Osteocyte (in vitro differentiated cells): ENCODE results near the gene RNF125. TPM values are rescaled to one million over a fixed set of nuclear protein-coding genes. Genes with fewer than 3 reads are reported as not detected.

Experiments used
- DNase-seq: peaks from one replicate; pipeline ENCODE4 v3.0.0; 2021; ENCODE audit warnings: mixed read lengths; ENCODE audit not compliant: unreplicated experiment; ENCODE audit errors: extremely low spot score
- H3K27ac Mint-ChIP-seq: one replicate; pipeline ENCODE4 v1.8.0; 2021; ENCODE audit warnings: mild to moderate bottlenecking, mixed read lengths; ENCODE audit not compliant: unreplicated experiment
- H3K27me3 Mint-ChIP-seq: one replicate; pipeline ENCODE4 v1.8.0; 2021; ENCODE audit warnings: mixed read lengths; ENCODE audit not compliant: unreplicated experiment
- H3K36me3 Mint-ChIP-seq: one replicate; pipeline ENCODE4 v1.8.0; 2021; ENCODE audit warnings: mixed read lengths; ENCODE audit not compliant: unreplicated experiment
- H3K4me1 Mint-ChIP-seq: one replicate; pipeline ENCODE4 v1.8.0; 2021; ENCODE audit warnings: mixed read lengths; ENCODE audit not compliant: unreplicated experiment
- H3K4me3 Mint-ChIP-seq: one replicate; pipeline ENCODE4 v1.8.0; 2021; ENCODE audit warnings: mild to moderate bottlenecking, moderate library complexity, mixed read lengths; ENCODE audit not compliant: unreplicated experiment
- H3K9me3 Mint-ChIP-seq: one replicate; pipeline ENCODE4 v1.8.0; 2021; ENCODE audit warnings: mixed read lengths; ENCODE audit not compliant: unreplicated experiment
- CTCF ChIP-seq: fragments of 200-600 bp; sonication (generic); IDR thresholded peaks from 2 replicates; pipeline ENCODE4 v1.5.0; 2021; ENCODE audit warnings: antibody characterized with exemption, mild to moderate bottlenecking, moderate library complexity
- total RNA-seq: library from RNA; stranded (reverse); gene quantifications from 2 replicates; pipeline ENCODE4 v1.2.1, GENCODE V29; 2021

Gene RNF125
- total RNA-seq, 1 donor from 2014 or later, result 0.13 TPM

GRCh38 chr18:32095192-32095899, 76.7 kb downstream of the RNF125 start:
- H3K36me3 Mint-ChIP-seq, result peaks cover 16% of the 10 kb centered on the region
- H3K4me1 Mint-ChIP-seq, result peaks cover 36% of the 10 kb centered on the region
- no peaks in the 10 kb centered on the region for H3K27me3 Mint-ChIP-seq
- no peak for TF ChIP-seq CTCF
- no peak for DNase-seq
- no peak overlapping the region for H3K4me3 Mint-ChIP-seq
- H3K9me3 Mint-ChIP-seq, result no peaks in the 10 kb centered on the region
- no peak overlapping the region for H3K27ac Mint-ChIP-seq

GRCh38 chr18:32095900-32096229, 77.2 kb downstream of the RNF125 start:
- no peaks in the 10 kb centered on the region for H3K27me3 Mint-ChIP-seq
- H3K27ac Mint-ChIP-seq, result no peak overlapping the region
- H3K9me3 Mint-ChIP-seq, result no peaks in the 10 kb centered on the region
- no peak overlapping the region for H3K4me3 Mint-ChIP-seq
- H3K4me1 Mint-ChIP-seq, result peaks cover 36% of the 10 kb centered on the region
- TF ChIP-seq CTCF, result no peak
- DNase-seq, result no peak
- peaks cover 16% of the 10 kb centered on the region for H3K36me3 Mint-ChIP-seq

GRCh38 chr18:32096946-32097345, 78.3 kb downstream of the RNF125 start:
- Mint-ChIP-seq H3K9me3 (no peaks in the 10 kb centered on the region), H3K36me3 (peaks cover 16% of the 10 kb centered on the region), H3K4me3 (no peak overlapping the region), H3K4me1 (peaks cover 32% of the 10 kb centered on the region), H3K27ac (no peak overlapping the region), H3K27me3 (no peaks in the 10 kb centered on the region)
- DNase-seq, result no peak
- no peak for TF ChIP-seq CTCF

- Mint-ChIP-seq H3K27ac (no peak overlapping the region), H3K9me3 (no peaks in the 10 kb centered on the region), H3K36me3 (peaks cover 5% of the 10 kb centered on the region), H3K4me1 (peaks cover 4% of the 10 kb centered on the region), H3K4me3 (no peak overlapping the region), H3K27me3 (no peaks in the 10 kb centered on the region)
- no peak for TF ChIP-seq CTCF
- no peak for DNase-seq
These were observed 85.9 kb downstream of the RNF125 start for GRCh38 chr18:32104516-32104915.

GRCh38 chr18:32110005-32110404, 91.4 kb downstream of the RNF125 start:
- TF ChIP-seq CTCF, result no peak
- DNase-seq, result no peak
- H3K27ac Mint-ChIP-seq, result no peak overlapping the region
- no peaks in the 10 kb centered on the region for H3K9me3 Mint-ChIP-seq
- no peak overlapping the region for H3K4me3 Mint-ChIP-seq
- H3K4me1 Mint-ChIP-seq, result peaks cover 6% of the 10 kb centered on the region
- H3K36me3 Mint-ChIP-seq, result peaks cover 16% of the 10 kb centered on the region
- H3K27me3 Mint-ChIP-seq, result no peaks in the 10 kb centered on the region
